Measurements from ENCODE around the gene BABAM2. TPM values are rescaled to one million over a fixed set of nuclear protein-coding genes. Genes with fewer than 3 reads are reported as not detected.
"Not testable (repeated sequence)": the region's sequence is repeated elsewhere in the genome, so short reads cannot be mapped to it uniquely, and the experiment has no call there.

BABAM2 gene
- total and polyA plus RNA-seq, 7 donors, result 34.2 to 74.5 (median 52.3) TPM

- no peaks in the 10 kb centered on the region for H3K9me3 ChIP-seq
- intact Hi-C loops (cut with DNase I), result no loop called here
- no peaks in the 10 kb centered on the region for H3K27me3 ChIP-seq (ENCODE audit: insufficient read depth in 3 of 3, low read length in 2 of 3)
- WGBS, 3 donors, result 49 to 68% (median 60%) methylated on average over 6 of the region's 6 CpGs
- no peak overlapping the region for H3K4me3 ChIP-seq
- DNase-seq, result peak in 1 of 2 donors; percentile 62
- H3K4me1 ChIP-seq, result peaks cover 8% of the 10 kb centered on the region
- peak in 1 of 4 donors; percentile 30 for ATAC-seq
- TF ChIP-seq CTCF (IDR thresholded peaks at IDR 0.05), result no peak
- no peak overlapping the region for H3K27ac ChIP-seq
- H3K36me3 ChIP-seq (ENCODE audit: insufficient read depth in 1 of 2, low read depth in 1 of 2), result no peaks in the 10 kb centered on the region
Measured at GRCh38 chr2:28326881-28327505, 436.5 kb downstream of the BABAM2 start.

- H3K4me1 ChIP-seq, result peaks cover 13% of the 10 kb centered on the region
- no peaks in the 10 kb centered on the region for H3K36me3 ChIP-seq (ENCODE audit: insufficient read depth in 1 of 2, low read depth in 1 of 2)
- no peaks in the 10 kb centered on the region for H3K9me3 ChIP-seq
- no peak for ATAC-seq
- intact Hi-C loops (cut with DNase I), result no loop called here
- no peak for TF ChIP-seq CTCF (IDR thresholded peaks at IDR 0.05)
- no peak overlapping the region for H3K4me3 ChIP-seq
- 86 to 90% (median 88%) methylated on average over 7 of the region's 7 CpGs for WGBS, 3 donors
- H3K27me3 ChIP-seq (ENCODE audit: insufficient read depth in 3 of 3, low read length in 2 of 3), result no peaks in the 10 kb centered on the region
- no peak overlapping the region for H3K27ac ChIP-seq
- no peak for DNase-seq
Measured at GRCh38 chr2:28327581-28327955, 437.0 kb downstream of the BABAM2 start.

- WGBS, 3 donors, result 62 to 80% (median 65%) methylated on average over 14 of the region's 14 CpGs
- H3K36me3 ChIP-seq (ENCODE audit: insufficient read depth in 1 of 2, low read depth in 1 of 2), result no peaks in the 10 kb centered on the region
- H3K27me3 ChIP-seq (ENCODE audit: insufficient read depth in 3 of 3, low read length in 2 of 3), result no peaks in the 10 kb centered on the region
- DNase-seq (peak in 1 of 2 donors; percentile 36), ATAC-seq (no peak)
- H3K27ac ChIP-seq, result no peak overlapping the region
- H3K9me3 ChIP-seq, result no peaks in the 10 kb centered on the region
- TF ChIP-seq CTCF (IDR thresholded peaks at IDR 0.05), result no peak
- H3K4me3 ChIP-seq, result no peak overlapping the region
- intact Hi-C loops (cut with DNase I), result no loop called here
- peaks cover 17% of the 10 kb centered on the region for H3K4me1 ChIP-seq
Measured at GRCh38 chr2:28327956-28328922, 437.7 kb downstream of the BABAM2 start.

GRCh38 chr2:28329184-28329583 is 438.7 kb downstream of the BABAM2 start:
- Histone ChIP-seq H3K4me1 (peaks cover 19% of the 10 kb centered on the region), H3K27me3 (ENCODE audit: insufficient read depth in 3 of 3, low read length in 2 of 3) (no peaks in the 10 kb centered on the region), H3K27ac (no peak overlapping the region), H3K4me3 (no peak overlapping the region), H3K9me3 (no peaks in the 10 kb centered on the region), H3K36me3 (ENCODE audit: insufficient read depth in 1 of 2, low read depth in 1 of 2) (no peaks in the 10 kb centered on the region)
- TF ChIP-seq CTCF (IDR thresholded peaks at IDR 0.05), result no peak
- no peak for ATAC-seq
- intact Hi-C loops (cut with DNase I), result no loop called here
- peak in 1 of 2 donors; percentile 17 for DNase-seq
- 93 to 96% (median 95%) methylated on average over 5 of the region's 5 CpGs for WGBS, 3 donors

GRCh38 chr2:28330722-28331121 is 440.2 kb downstream of the BABAM2 start:
- H3K27ac ChIP-seq; H3K9me3 ChIP-seq; H3K4me3 ChIP-seq; H3K36me3 ChIP-seq (ENCODE audit: insufficient read depth in 1 of 2, low read depth in 1 of 2); ATAC-seq; H3K27me3 ChIP-seq (ENCODE audit: insufficient read depth in 3 of 3, low read length in 2 of 3); DNase-seq; intact Hi-C loops (cut with DNase I): not testable (repeated sequence)
- WGBS, 3 donors, result 76 to 90% (median 80%) methylated on average over 5 of the region's 5 CpGs
- peaks cover 27% of the 10 kb centered on the region for H3K4me1 ChIP-seq

GRCh38 chr2:28331797-28332196 is 441.3 kb downstream of the BABAM2 start:
- DNase-seq; intact Hi-C loops (cut with DNase I): not testable (repeated sequence)

More at GRCh38 chr2:28331797-28332196, 441.3 kb downstream of the BABAM2 start:
- ATAC-seq; H3K9me3 ChIP-seq; H3K36me3 ChIP-seq (ENCODE audit: insufficient read depth in 1 of 2, low read depth in 1 of 2); H3K27me3 ChIP-seq (ENCODE audit: insufficient read depth in 3 of 3, low read length in 2 of 3); H3K4me3 ChIP-seq: not testable (repeated sequence)
- peaks cover 36% of the 10 kb centered on the region for H3K4me1 ChIP-seq
- peak overlapping the region; percentile 99 for H3K27ac ChIP-seq
- 81 to 86% (median 82%) methylated on average over 3 of the region's 3 CpGs for WGBS, 3 donors
